GM18873 (cell line): ENCODE data around the gene TPP1.
A peak's percentile ranks its signal among the peaks of the same experiment; 100 is the strongest.

Experiments
- ATAC-seq: cut with Tn5 transposase; IDR thresholded peaks from one replicate; pipeline ENCODE4 v1.9.1; 2021; ENCODE audit warnings: mild to moderate bottlenecking, moderate library complexity, moderate number of reproducible peaks; ENCODE audit not compliant: unreplicated experiment, low FRiP score

TPP1 gene

DNA sequence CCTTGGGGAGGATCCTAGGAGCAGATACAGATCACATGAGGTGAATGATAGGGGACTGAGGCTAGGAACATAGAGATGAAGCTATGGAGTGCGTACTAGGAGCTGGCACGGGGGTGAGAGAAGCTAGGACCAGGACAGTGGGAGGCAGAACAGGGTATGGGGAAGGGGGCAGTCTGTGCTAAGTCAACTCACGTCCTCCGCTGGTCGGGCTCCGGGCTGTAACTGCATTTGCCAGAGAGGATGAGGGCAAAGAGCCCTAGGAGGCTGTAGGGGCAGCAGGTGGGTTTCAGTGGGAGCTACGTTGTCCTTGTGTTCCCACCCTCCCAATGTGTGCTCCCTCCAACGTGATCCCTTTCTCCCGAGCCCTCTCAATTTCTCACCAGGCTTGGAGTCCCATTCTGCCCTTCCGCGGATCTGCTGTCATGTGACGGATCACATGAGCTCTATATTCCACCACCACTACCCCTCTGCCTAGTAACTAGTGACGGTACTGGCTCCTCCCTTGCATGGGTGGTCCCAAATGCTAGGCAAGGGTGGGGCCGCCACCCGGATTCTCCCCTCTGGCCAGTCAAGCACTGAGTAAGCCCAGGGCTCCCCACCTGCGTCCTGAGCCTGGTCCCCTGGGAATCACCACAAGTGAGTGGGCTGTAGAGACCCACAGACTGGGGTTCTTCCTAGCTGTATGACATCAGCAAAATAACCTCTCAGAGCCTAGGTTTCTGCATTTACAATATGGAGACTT, at the start of gene TPP1:
TPP1 (minus strand) TSS at position 419 of the 742 bp plus-strand sequence; CDS start at position 397, 22 bp downstream.
- peak; percentile 99 for ATAC-seq

DNA sequence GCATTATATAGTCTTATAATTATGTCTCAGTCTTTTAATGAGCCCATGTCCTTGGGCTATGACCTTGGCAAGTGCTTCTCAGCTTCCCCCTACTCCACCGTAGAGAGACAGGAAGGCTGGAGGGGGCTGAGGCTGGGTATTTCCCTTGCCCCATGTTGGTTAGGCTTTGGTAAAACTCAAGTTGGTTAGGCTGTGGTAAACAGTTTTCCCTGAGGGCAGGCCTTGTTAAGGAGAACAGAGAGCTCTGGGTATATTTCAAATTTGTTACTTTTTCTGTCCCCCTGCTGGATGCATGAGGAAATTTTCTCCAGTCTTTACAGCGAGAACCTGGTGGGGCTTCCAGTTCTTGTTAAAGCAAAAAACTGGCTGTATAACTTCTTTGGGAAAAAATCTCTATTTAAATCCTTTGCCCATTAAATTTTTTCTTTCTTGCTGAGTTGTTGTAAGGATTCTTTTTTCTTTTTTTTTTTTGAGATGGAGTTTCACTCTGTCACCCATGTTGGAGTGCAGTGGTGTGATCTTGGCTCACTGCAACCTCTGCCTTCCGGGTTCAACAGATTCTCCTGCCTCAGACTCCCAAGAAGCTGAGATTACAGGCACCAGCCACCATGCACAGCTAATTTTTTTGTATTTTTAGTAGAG, 48.6 kb upstream of the TPP1 start:
- ATAC-seq, result peak; percentile 72

DNA sequence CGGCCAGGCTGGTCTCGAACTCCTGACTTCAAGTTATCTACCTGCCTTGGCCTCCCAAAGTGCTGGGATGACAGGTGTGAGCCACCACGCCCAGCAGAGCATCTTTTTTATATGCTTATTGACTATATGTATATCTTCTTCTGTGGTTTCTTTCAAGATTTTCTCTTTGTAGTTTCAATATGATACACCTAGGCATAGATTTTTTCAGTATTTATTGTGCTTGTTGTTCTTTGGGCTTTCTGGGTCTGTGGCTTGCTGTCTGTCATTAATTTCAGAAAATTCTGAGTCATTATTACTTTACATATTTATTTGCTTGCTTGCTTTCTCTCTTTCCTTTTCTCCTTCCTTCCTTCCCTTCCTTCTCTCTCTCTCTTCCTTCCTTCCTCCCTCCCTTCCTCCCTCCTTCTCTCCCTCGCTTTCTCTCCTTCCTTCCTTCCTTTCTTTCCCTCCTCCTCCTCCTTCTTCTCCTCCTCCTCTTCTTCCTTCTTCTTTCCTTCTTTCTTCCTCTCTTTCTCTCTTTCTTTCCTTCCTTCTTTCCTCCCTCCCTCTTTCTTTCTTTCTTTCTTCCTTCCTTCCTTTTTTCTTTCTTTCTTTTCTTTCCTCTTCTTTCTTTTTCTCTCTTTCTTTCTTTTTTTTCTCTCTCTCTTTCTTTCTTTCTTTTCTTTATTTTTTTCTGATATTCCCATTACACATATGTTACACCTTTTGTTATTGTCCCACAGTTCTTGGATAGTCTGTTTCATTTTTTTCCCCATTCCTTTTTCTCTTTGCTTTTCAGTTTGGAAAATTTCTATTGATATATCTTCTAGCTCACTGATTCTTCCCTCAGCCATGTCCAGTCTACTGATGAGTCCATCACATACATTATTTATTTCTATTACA, 47.3 kb upstream of the TPP1 start:
- no peak for ATAC-seq

DNA sequence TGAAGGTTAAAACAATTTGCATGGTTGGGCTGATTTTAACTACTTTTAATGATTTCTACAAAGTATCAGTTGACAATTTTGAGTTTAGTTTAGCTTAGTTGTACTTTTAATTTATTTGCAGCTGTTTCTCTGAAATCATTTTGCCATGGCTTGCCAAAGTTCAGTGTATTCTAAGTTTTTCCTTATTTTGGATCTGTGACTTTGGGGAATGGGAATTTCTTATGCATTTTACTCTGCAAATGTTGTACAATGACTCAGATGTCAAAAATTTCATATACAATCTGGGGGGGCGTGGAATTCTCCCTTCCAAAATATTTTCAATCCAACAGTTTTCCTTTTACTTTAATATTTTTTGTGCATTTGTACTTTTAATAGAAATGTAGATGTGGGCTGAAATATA, 45.3 kb upstream of the TPP1 start:
- ATAC-seq, result no peak

DNA sequence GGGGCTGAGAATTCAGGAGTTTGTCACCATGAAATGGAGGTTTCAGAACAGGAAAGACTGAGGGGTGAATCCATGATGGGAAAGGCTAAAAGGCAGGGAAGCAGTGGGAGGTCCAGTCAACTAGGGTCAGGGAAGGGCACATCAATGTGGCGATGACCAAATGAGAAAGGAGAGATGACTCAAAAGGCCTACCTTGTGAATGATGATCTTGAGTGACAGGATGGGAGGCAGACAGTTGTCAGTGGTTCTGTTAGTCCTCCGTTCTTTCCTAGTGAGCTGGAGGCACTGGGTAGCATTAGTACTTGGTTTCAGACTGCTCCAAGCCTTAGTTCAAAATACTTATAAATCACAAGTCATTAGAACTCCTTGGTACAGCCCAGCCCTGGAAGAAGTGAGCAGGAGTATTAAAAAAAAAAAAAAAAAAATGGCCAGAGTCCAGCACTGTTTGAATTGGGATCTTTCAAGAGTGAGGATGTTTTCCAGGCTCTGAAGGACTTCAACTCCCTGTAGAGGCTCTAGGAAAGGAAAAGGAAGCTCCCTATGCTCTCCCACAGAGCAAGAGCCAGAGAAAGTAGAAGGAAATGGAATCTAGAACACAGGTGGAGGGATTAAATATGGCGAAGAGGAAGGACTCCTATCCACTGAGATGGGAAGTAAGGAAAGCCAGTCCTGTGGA, 44.7 kb upstream of the TPP1 start:
- no peak for ATAC-seq

DNA sequence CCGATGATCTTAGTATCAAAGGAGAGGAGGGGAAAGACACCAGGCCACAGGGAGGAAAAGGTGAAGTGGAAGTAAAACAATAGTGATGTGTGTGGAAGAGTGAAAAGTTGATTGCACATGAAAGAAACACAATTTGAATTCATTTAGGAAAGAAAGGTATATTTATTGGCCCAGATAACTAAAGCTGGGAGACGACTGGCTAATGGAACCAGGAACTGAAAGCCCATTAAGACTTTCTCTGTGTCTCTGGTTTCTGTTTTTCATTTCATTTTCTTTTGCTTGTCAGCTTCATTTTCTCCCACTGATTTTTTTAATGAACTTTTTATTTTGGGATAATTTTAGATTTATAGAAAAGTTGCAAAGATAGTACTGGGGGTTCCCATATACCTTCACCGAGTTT, 41.5 kb upstream of the TPP1 start:
- ATAC-seq, result no peak

DNA sequence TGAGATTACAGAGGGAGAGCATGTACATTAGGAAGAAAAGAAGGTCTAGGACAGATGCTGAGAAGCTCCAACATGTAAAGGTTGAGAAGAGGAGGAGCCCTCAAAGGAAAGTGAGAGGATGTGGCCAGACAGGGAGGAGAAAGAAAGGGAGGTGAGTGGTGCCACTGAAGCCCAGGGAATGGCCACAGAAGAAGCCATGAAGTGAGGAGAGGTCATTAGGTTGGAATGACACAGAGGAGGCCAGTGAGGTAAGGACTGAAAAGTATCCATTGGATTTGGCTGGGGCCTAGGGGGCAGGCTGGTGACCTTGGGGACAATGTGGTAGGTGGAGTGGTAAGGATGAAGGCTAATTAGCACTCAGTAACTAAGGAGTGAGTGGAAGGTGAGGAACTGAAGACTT, 39.4 kb upstream of the TPP1 start:
- no peak for ATAC-seq

DNA sequence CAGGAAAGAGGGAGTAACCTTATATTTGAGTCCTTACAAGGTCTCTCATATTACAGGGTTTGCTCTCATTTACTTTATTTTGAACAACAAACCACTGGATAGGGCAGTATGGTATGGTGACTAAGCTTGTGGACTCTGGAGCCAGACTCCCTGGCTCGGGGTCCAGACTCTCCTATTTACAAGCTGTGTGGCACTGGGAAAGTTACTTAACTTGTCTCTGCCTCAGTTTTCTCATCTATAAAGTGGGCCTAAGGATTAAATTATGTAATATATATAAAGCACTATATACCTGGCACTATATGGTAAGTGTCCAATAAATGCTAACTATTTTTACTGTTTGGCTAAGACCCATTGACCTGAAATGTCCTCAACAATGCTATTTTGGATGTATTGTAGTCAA, 38.1 kb upstream of the TPP1 start:
- ATAC-seq, result no peak

DNA sequence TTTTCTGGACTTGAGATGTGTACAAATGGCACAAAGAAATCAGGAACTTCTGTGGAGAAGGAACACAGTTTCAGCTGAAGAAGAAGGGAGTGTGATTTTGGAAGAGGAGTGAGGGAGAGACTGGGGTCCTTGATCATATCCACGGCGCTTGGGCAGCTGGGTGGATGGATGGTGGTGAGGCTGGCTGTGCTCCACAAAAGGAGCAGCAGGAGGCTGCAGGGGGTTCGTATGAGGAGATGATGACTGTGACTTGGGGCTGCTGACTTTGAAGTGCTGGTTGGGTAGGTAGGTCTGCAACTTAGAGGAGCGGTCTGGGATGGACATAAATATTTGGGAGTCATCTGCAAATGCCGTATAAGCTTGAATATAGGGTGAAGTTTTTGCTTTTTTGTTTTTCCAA, 37.7 kb upstream of the TPP1 start:
- no peak for ATAC-seq

DNA sequence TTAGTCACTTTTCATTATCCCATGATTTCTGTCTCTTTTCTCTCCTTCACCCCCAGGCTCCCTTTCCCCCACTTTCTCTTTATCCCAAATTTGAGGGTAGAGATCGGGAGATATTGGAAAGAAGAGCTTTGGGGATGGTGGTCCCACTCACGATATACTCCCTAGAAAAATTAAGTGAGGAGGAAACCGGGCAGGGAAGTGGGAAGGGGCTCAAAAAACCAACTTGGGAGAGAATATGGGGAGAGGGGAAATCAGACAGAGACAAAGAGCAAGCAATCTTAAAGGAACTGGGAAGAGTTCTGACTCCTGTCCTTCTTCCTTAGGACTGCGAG, 37.3 kb upstream of the TPP1 start:
- ATAC-seq, result no peak

DNA sequence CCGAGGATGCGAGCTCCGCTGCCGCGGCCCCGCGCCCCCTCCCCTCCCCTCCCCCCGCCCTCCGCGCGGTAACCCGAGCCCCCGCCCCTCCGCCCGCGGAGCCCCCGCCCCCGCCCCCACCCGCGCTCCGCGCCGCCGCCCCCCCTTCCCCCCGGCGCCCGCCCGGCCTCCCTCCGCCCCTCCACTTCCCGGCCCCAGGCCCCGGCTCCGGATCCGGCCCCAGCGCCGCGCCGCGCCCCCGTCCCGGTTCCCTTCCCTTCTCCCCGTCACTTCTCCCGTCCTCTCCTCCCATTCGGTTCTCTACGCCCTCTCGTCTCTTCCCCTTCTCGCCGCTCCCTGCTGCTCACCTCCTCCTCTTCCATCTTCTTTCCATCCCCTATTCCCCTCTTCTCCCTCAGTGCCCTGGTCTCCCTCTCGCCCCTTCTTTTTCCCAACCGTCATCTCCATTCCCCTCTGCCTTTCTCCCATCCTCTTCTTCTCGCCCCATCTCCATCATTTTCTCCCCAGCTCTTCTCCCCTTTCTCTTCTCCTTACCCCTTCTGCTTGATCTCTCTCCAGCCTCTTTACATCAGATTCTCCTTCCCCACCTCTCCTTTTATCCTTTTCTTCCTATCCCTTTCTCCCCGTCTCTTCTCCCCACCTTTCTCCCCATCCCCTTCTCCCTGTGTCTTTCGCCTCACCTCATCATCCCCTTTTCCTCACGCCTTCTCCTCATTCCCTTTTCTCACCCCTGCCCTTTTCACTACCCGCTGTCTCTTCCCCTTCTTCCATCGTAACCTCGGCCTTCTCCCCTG, 36.8 kb upstream of the TPP1 start, which contains the start of gene DCHS1:
DCHS1 (minus strand) TSS at position 20 of the 794 bp plus-strand sequence. CDS start 14,196 bp downstream, outside the sequence.
- no peak for ATAC-seq

DNA sequence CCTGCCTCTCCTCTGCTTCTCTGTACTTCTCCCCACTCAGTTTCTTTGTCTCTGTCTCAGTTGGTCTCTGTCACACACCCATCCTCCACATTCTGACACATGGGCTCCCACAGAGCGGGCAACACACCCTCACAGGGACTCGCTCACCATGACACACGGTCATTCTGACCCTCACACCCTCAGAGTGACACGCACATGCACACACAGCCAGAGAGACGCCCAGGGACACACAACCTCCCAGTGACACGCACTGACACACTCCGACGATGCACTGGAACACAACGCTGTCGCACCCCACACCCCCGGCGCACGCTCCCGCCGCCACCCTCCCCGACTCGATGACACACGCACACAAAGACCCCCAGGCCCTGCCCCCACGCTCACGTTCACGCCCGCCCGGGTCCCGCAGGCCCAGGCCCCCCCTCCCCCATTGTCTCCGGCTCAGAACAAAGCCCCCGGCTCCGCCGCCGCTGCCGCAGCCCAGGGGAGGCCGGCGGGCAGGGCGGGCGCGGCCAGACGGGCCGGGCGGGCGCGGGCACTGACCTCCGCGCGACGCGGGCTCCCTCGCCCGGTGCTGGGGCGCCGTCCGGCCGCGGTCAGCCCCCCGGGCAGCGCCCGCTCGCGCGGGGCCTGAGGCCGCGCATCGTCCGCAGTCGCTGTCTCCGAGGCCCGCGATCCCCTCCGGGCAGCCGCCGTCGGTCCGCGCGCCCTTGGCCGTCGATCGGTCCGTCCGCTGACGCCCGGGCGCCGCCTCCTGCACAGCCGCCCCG, 36.0 kb upstream of the TPP1 start:
- ATAC-seq, result no peak

DNA sequence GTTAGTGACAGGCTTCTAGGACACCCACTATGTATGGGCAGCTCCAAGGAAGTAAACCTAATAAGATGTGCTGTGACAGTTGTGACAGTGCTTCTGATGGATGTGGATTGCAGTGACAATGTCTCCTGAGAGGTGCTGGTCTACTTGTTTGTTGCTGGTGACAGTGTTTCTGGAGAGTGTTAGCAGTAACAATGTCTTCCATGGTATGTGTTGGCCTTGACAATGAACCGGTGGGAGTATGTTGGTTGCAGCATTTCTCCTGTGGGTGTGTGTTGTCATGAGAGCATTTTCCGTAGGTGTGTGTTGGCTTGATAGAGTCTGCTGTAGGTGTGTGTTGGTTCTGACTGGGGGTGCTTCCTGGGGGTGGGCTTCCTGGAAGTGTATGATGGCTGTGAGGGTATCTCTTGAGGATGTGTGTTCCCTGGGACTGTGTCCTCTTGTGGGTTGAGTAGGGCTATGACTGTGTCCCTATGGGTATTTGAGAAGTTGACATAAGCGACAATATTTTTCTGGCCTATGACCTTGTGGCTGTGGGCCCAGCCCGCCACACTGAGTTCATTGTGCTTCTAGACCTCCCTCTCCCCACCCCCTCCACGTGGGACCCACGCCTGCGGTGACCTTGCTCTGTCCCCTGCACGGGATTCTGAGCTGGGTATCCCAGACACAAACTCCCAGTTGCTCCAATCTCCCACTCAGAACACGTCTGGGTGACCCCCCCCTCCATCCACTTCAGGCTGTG, 35.2 kb upstream of the TPP1 start:
- ATAC-seq, result no peak

DNA sequence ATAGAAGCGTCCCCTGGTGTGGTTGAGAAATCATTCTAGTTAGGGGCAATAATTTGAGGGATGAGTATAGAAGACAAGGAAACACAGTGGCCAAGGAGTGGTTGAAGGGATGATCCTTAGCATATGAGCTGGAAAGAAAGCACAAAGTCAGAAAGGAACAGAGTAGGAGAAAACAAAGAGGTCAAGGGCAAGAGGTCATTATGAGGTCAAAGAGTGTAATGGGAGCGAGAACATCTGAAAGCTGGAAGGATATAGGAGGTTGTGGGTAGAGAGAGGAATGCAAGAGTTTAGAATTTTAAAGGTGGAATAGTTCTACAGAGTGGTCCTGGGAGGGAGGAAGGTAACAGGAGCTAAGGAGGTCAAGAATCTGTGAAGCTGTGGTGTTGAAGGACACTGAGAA, 34.4 kb upstream of the TPP1 start:
- ATAC-seq, result no peak

DNA sequence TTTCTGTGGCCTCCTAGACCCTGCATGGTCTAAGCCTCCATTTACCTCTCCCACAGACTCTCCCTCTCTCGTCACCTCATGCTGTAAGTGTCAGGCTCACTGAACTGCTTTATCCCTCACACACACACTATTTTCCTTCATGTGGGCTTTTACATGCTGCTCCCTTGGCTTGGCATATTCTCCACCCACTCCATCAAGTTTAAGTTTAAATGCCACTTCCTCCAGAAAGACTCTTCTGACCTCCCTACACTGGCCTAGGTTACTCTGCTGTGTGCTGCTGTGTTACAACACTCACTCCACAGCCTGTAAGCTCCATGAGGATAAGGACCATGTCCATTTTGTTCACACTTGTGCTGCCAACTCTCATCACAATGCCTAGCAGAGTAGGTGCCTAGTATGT, 33.9 kb upstream of the TPP1 start:
- no peak for ATAC-seq

DNA sequence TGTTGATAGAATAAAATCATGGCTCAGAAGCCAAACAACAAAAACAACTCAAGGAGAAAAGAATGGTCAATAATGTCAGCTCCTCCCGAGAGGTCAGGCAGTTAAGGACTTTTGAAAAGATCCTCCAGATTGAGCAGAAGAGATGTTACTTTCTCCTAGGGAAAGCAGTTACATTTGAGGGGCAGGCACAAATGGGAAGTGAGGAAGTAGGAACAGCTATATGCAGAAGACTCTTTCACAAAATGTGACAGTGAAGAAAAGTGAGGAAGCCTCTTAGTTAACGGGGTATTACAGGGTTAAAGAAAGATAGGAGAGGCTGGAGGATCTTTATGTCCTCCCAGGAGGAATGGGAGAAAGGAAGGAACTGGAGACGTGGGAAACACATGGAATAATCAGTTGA, 33.0 kb upstream of the TPP1 start:
- no peak for ATAC-seq

DNA sequence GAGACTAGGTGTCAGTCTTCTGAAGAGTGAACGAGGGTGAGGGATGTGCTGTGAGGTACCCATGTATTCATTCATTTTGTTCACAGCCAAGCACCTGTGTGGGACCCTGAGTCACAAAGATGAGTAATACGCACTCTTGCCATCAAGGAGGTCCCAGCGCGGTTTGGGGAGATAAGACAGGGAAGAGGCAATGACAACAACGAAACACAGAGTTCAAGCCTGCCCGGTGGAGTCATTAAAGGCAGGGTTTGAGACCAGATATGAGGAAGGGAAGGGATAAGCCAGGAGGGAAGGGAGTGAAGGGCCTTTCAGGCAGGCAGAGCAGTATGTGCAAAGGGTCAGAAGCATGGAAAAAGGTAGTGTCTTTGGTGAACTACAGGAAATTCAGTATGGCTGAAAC, 31.8 kb upstream of the TPP1 start:
- ATAC-seq, result no peak

DNA sequence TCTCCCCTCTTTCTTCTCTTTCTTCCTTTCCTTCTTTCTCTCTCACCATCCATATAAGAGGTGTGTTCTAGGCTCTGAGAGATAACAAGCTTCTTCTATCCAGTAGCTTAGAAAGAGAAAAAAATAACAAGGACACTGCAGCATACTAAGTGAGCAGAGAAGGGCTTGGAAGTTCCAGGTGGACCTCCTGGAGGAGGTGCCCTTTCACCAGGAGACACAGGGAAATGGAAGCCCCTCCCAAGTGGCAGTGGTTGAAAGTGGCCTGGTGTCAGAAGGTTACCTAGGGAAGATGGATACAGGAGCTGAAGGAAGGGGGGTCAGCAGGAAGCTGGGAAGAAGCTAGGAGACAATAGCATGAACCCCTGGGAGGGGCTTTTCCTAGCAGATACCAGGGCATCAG, 30.9 kb upstream of the TPP1 start:
- ATAC-seq, result no peak

DNA sequence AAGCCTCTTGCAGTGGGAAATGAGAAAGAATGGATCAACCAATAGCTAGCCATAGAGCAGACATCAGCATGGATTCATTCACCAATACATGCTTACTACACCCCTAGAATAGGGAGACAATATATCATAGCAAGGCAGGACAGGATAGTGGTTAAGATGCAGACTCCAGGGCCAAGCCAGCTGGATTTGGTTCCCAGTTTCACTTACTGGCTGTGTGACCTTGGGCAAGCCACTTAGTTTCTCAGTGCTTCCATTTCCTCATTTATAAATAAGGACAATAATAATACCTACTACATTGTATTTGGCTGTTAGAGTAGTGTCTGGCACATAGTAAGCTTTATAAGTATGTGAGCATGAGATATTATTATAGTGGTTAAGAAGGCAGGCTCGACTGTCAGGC, 29.3 kb upstream of the TPP1 start:
- no peak for ATAC-seq
